SKM-1 (cell line): ENCODE measurements around the gene SLC22A31.
"Not testable (repeated sequence)": the region's sequence is repeated elsewhere in the genome, so short reads cannot be mapped to it uniquely, and the experiment has no call there.

Experiments used
- DNase-seq: peaks from one replicate; lab custom pipeline; 2025; ENCODE audit not compliant: unreplicated experiment; lab: John Stamatoyannopoulos, UW

SLC22A31 gene

DNA sequence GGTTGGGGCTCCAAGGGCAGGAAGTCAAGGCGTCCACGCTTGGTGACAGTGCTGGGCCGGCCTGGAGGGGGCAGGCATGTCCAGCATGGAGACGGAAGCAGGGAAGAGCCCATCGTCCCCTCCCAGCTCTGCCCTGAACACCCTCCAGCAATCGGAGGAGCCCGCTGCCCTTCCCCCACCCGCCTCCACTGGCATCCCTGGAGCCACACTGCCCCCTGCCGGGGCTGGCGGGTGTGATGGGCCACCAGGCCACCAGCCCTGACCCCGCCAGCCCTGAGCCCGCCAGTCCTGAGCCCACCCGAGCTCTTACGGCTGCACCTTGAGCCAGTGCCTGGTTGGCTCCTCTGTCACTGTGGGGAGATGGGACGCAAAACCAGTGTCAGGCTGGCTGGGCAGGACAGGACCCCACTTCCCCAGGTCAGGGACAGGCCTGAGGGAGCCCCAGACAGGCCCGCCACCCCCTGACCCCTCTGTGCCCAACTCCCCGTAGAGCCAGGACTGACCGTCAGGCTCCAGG, 32.9 kb downstream of the SLC22A31 start:
- DNase-seq: peak; percentile 52

DNA sequence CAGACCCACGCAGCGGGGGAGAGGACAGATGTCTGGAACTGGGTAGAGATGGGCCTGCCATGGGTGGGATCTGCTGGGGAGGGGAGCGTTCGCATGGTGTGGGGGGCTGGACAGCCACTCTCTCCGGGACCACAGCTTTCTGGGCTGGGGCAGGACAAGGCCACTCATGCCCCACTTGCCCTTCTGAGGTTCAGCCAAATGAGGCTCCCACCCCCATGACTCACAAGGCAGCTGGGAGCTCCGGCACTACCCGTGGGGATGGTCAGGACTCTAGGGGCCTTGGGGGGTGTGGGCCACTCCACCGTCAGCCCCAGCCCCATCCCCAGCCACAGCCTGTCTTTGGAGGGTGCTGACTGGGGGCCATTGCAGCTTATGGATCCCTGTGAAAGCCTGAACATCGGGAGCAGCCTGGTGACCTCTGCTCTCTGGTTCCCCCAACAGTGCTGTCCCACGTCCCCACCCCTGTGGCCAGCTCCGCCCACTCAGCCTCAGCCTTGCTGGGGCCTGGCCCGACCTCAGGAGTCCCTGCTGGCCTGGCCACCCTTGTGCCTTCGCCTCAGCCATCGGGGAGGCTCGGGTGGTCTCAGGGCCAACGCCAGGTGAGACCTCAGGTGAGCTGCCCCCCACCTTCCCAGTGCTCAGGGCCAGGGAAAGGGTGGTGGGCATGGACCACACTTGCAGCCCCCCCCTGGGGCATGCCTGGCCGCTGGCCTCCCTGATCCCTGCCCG, 33.5 kb downstream of the SLC22A31 start:
- DNase-seq: no peak

DNA sequence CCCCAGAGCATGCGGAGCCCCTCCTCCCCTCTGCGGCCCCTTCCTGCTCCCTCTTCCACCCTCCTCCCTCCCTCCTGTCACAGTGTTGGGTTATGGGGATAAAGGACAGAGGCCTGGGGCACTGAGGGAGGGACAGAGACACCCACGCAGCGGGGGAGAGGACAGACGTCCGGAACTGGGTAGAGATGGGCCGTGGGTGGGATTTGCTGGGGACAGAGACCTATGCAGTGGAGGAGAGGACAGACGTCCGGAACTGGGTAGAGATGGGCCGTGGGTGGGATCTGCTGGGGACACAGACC, 34.7 kb downstream of the SLC22A31 start:
- DNase-seq: not testable (repeated sequence)

- no peak for DNase-seq
These were observed 35.3 kb downstream of the SLC22A31 start for GRCh38 chr16:89164847-89165680.

DNA sequence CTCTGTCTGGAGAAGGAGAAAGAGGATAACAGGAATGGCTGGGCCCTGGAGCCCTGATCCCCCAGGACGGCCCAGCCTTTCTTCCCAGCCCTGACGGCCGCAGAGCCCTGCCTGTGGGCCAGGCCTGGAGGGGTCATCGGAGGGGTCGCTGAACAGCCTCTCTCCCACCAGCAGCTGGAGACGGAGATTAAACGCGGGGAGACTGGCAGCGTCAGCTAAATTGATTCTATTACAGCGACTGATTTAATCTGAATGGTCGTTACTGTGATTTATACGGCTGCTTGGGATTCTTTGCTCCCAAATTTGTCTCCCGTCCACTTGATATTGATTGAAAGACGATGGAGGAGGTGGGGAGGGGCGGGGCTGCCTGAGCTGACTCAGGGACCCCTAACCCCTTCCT, 35.9 kb downstream of the SLC22A31 start:
- no peak for DNase-seq

GRCh38 chr16:89163297-89163696, 37.0 kb downstream of the SLC22A31 start:
- DNase-seq: no peak

- no peak for DNase-seq
These were observed 38.3 kb downstream of the SLC22A31 start for GRCh38 chr16:89161763-89162713.

- DNase-seq: no peak
These were observed 39.2 kb downstream of the SLC22A31 start for GRCh38 chr16:89160977-89161701.

- no peak for DNase-seq
These were observed 40.4 kb downstream of the SLC22A31 start for GRCh38 chr16:89159850-89160354.

DNA sequence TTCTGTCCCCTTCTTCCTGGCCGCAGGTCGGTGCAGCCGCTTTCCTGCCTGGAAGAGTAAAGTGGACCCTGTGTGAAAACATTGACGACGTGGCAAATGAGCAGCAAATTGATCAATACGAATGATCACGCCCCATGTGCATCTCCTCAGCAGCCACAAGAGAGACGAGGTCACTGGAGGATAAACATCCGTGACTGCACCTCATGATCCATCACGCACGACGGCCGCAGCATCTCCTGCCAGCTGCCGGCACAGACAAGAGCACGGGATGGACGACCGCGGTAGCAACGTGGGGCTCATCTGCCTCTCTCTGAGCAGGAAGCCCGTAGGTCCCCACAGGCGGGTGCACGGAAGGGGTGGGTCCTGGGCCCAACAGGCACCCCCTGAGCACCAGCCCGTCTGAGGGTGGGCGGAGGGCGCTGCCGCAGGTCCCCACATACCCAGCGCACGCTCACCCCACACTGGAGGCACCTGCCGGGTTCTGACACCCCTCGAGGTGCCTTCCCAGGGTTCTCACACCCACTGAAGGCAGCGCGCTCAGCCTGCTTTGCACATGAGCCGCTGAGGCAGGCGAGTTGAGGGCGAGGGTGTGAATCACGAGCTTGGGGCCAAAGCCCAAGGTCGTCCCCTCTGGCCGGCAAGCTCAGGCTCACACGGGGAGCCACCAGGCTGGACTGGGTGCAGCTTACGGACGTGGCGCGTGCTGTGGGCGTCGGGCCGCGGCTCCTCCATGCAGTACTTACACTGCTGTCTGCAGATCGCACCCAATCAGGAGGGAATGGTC, 41.1 kb downstream of the SLC22A31 start:
- DNase-seq: no peak

DNA sequence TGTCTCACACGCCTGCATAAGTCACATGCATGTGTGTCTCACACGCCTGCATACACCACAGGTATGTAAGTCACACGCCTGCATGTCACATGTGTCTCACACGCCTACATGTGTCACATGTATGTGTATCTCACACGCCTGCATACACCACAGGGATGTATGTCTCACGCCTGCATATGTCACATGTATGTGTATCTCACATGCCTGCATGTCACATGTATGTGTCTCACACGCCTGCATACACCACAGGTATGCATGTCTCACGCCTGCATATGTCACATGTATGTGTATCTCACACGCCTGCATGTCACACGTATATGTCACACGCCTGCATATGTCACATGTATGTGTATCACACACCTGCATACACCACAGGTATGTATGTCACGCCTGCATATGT, 42.6 kb downstream of the SLC22A31 start:
- DNase-seq: no peak

- DNase-seq: no peak
These were observed 43.3 kb downstream of the SLC22A31 start for GRCh38 chr16:89156740-89157645.

- DNase-seq: no peak
These were observed 44.2 kb downstream of the SLC22A31 start for GRCh38 chr16:89155851-89156739.

GRCh38 chr16:89155184-89155679, 45.1 kb downstream of the SLC22A31 start:
- DNase-seq: no peak

- DNase-seq: no peak
These were observed 45.8 kb downstream of the SLC22A31 start for GRCh38 chr16:89154390-89155183.

DNA sequence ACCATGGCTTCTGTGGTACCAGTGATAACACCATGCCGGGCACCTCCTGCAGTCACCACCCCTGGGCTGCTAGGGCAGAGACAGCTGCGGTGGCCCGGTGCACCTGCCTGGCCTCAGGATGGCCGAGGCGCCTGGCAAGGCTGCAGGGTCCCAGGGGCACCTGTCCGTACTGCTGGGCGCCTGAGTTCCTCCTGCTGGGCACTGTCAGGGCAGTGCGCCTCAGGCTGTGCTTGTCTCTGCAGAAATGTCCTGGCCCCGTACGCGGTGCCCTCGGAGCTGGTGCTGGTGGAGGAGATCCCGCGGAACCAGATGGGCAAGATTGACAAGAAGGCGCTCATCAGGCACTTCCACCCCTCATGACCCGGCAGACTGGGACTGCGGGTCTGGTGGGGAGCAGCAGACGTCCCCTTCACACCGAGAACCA, 46.5 kb downstream of the SLC22A31 start:
- DNase-seq: no peak
